Fibroblast of skin of right quadriceps (primary cell): ENCODE data around the gene ABLIM3.
"Not testable (repeated sequence)": the region's sequence is repeated elsewhere in the genome, so short reads cannot be mapped to it uniquely, and the experiment has no call there.

ENCODE experiments used
- DNase-seq: peaks from one replicate; pipeline ENCODE4 v3.0.0-alpha.2; 2013

ABLIM3 gene

GRCh38 chr5:149262315-149262714 is 121.0 kb downstream of the ABLIM3 start:
- DNase-seq: no peak

- no peak for DNase-seq
Measured at GRCh38 chr5:149264439-149265067, 123.3 kb downstream of the ABLIM3 start.

GRCh38 chr5:149265068-149265465 is 123.8 kb downstream of the ABLIM3 start:
- no peak for DNase-seq

GRCh38 chr5:149265597-149265996 is 124.3 kb downstream of the ABLIM3 start:
- DNase-seq: peak; percentile 47

- no peak for DNase-seq
Measured at GRCh38 chr5:149267241-149267973, 126.1 kb downstream of the ABLIM3 start.

- peak; percentile 61 for DNase-seq
Measured at GRCh38 chr5:149268928-149269557, 127.8 kb downstream of the ABLIM3 start.

- no peak for DNase-seq
Measured at GRCh38 chr5:149271195-149271715, 130.0 kb downstream of the ABLIM3 start.

- no peak for DNase-seq
Measured at GRCh38 chr5:149271716-149272563, 130.6 kb downstream of the ABLIM3 start, which contains the start of gene AFAP1L1. AFAP1L1 (plus strand) TSS chr5:149271859; CDS start chr5:149271969, 110 bp downstream.

- DNase-seq: not testable (repeated sequence)
Measured at GRCh38 chr5:149272781-149273180, 131.5 kb downstream of the ABLIM3 start.

GRCh38 chr5:149273237-149273636 is 131.9 kb downstream of the ABLIM3 start:
- DNase-seq: no peak

GRCh38 chr5:149273950-149274349 is 132.7 kb downstream of the ABLIM3 start:
- DNase-seq: no peak

GRCh38 chr5:149274939-149275338 is 133.6 kb downstream of the ABLIM3 start:
- DNase-seq: no peak

- no peak for DNase-seq
Measured at GRCh38 chr5:149277801-149278200, 136.5 kb downstream of the ABLIM3 start.

GRCh38 chr5:149278451-149279210 is 137.3 kb downstream of the ABLIM3 start:
- no peak for DNase-seq

- DNase-seq: no peak
Measured at GRCh38 chr5:149279661-149280060, 138.4 kb downstream of the ABLIM3 start.

- DNase-seq: no peak
Measured at GRCh38 chr5:149280124-149280523, 138.8 kb downstream of the ABLIM3 start.

- no peak for DNase-seq
Measured at GRCh38 chr5:149280802-149281201, 139.5 kb downstream of the ABLIM3 start.

GRCh38 chr5:149282027-149282965 is 141.0 kb downstream of the ABLIM3 start:
- DNase-seq: no peak

- DNase-seq: no peak
Measured at GRCh38 chr5:149282966-149283332, 141.7 kb downstream of the ABLIM3 start.

- DNase-seq: no peak
Measured at GRCh38 chr5:149283626-149284480, 142.6 kb downstream of the ABLIM3 start.
